GM12873 (cell line): ENCODE results near the gene RAPGEF5.

ENCODE experiments used
- CTCF ChIP-seq: IDR thresholded peaks from 2 replicates; pipeline ENCODE4 v1.5.1; 2012; ENCODE audit warnings: low read depth, mild to moderate bottlenecking, moderate library complexity, low read length, control low read depth; ENCODE audit not compliant: insufficient read depth; ENCODE audit errors: missing control alignments

Gene RAPGEF5

GRCh38 chr7:22137466-22137865 lies 219.5 kb downstream of the RAPGEF5 start:
- no peak for TF ChIP-seq CTCF

- TF ChIP-seq CTCF = no peak
Observed at GRCh38 chr7:22137026-22137425, 219.9 kb downstream of the RAPGEF5 start.

- TF ChIP-seq CTCF = no peak
Observed at GRCh38 chr7:22129819-22130580, 227.0 kb downstream of the RAPGEF5 start.

- no peak for TF ChIP-seq CTCF
Observed at GRCh38 chr7:22129166-22129565, 227.8 kb downstream of the RAPGEF5 start.

GRCh38 chr7:22128528-22128920 lies 228.4 kb downstream of the RAPGEF5 start:
- TF ChIP-seq CTCF = no peak

- TF ChIP-seq CTCF = no peak
Observed at GRCh38 chr7:22127835-22128527, 229.0 kb downstream of the RAPGEF5 start.

GRCh38 chr7:22125436-22125835 lies 231.5 kb downstream of the RAPGEF5 start:
- TF ChIP-seq CTCF = no peak
